Stomach (tissue), 4 donors: Measurements from ENCODE around the gene WNT9B.

ENCODE experiments used
- POLR2AphosphoS5 ChIP-seq, 3 donors: sonication (generic); formaldehyde crosslinking; IDR thresholded peaks; one replicate each; pipeline ENCODE4 v1.6.1; 2016; ENCODE audit warnings: antibody characterized with exemption in 3 of 3
- TF ChIP-seq, protein P1 (sequence below), 7 experiments: fragments of 450-650 bp in 4 of 7; fragments of 200-600 bp in 3 of 7; sonication (generic) in 3 of 7; IDR thresholded peaks; one replicate each; pipeline ENCODE4 v1.5.1; 2016 to 2019; ENCODE audit warnings: antibody characterized with exemption in 7 of 7, control low read depth in 2 of 7, mild to moderate bottlenecking in 1 of 7

- TF ChIP-seq, protein P1, sequence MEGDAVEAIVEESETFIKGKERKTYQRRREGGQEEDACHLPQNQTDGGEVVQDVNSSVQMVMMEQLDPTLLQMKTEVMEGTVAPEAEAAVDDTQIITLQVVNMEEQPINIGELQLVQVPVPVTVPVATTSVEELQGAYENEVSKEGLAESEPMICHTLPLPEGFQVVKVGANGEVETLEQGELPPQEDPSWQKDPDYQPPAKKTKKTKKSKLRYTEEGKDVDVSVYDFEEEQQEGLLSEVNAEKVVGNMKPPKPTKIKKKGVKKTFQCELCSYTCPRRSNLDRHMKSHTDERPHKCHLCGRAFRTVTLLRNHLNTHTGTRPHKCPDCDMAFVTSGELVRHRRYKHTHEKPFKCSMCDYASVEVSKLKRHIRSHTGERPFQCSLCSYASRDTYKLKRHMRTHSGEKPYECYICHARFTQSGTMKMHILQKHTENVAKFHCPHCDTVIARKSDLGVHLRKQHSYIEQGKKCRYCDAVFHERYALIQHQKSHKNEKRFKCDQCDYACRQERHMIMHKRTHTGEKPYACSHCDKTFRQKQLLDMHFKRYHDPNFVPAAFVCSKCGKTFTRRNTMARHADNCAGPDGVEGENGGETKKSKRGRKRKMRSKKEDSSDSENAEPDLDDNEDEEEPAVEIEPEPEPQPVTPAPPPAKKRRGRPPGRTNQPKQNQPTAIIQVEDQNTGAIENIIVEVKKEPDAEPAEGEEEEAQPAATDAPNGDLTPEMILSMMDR (IDR thresholded peaks at IDR 0.05), result no peak
- no peak for TF ChIP-seq POLR2AphosphoS5 (IDR thresholded peaks at IDR 0.05)
These were observed 37.5 kb upstream of the WNT9B start for GRCh38 chr17:46813920-46814319.
